DMS53 treated with DMSO at 0.1 percent for 48 hours (cell line): ENCODE measurements around the gene MYOD1.

ENCODE experiments used
- DNase-seq: peaks from one replicate; lab custom pipeline; 2025; ENCODE audit not compliant: unreplicated experiment; lab: John Stamatoyannopoulos, UW

The MYOD1 gene

GRCh38 chr11:17769218-17769617 lies 49.8 kb downstream of the MYOD1 start:
- no peak for DNase-seq

DNA sequence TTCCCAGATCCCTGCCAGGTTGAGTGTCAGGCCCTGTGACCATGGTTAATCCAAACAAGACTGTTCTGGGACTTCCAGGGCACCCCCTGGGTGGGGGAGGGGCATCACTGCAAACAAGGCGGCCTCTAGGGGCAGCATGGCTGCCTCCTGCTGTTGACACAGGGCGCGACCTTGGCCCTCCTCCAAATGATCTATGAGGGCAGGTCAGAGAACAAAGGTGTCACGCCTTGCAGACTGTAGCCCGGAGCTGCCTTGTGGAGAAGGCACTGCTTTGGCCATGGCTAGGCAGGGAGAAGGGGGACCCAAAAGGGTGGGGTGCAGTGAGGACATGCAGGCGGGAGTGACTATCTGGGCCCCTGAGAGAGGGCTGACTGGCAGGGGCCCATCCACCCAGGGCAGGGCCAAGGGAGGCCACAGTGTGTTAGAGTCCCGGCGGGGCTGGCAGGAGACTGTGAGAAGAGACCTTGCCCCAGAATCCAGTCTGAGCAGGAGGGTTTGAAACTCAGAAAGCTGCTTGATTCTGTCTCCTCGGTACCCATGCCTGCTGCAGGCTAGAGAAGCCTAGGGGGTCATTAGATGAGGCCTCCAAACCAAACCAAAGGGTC lies 50.8 kb downstream of the MYOD1 start:
- peak; percentile 70 for DNase-seq

GRCh38 chr11:17770917-17771316 lies 51.5 kb downstream of the MYOD1 start:
- DNase-seq = no peak

DNA sequence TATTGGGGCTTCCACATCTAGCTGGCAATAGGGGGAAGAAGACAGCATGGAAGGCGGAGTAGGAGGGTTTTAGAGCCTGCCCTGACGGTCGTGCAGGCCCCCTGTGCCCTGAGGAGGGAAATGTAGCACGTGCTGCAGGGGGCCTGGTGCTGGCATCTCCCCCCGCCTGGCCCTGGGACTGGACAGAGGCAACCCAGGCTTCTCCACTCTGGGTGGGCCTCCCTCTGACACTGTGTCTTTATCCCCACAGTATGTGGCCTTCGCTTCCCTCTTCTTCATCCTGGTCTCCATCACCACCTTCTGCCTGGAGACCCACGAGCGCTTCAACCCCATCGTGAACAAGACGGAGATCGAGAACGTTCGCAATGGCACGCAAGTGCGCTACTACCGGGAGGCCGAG lies 52.0 kb downstream of the MYOD1 start:
- no peak for DNase-seq
